Right atrium auricular region (tissue), 2 donors: ENCODE results near the gene DNAJB6. TPM values are rescaled to one million over a fixed set of nuclear protein-coding genes. Genes with fewer than 3 reads are reported as not detected.

Experiments used
- DNase-seq: peaks from one replicate; pipeline ENCODE4 v3.0.0-alpha.2; 2019; ENCODE audit warnings: low spot score
- H3K27ac ChIP-seq, 2 donors: fragments of 200-600 bp; sonication (generic); 1 replicate in 1 of 2; 2 replicates in 1 of 2; pipeline ENCODE4 v1.5.1; 2016 to 2019
- H3K27me3 ChIP-seq, 2 donors: fragments of 200-600 bp; sonication (generic); one replicate each; pipeline versions ENCODE4 v1.5.1 to v1.6.0; 2017 to 2019
- H3K36me3 ChIP-seq: fragments of 200-600 bp; sonication (generic); one replicate; pipeline ENCODE4 v1.5.1; 2016
- H3K4me1 ChIP-seq, 2 donors: fragments of 200-600 bp; sonication (generic); one replicate each; pipeline versions ENCODE4 v1.5.1 to v1.6.0; 2017 to 2019
- H3K4me3 ChIP-seq, 2 donors: fragments of 200-600 bp; sonication (generic); 1 replicate in 1 of 2; 2 replicates in 1 of 2; pipeline ENCODE4 v1.5.1; 2017 to 2019; ENCODE audit warnings: mild to moderate bottlenecking in 1 of 2, moderate library complexity in 1 of 2
- H3K9me3 ChIP-seq, 2 donors: fragments of 200-600 bp; sonication (generic); one replicate each; pipeline ENCODE4 v1.5.1; 2019
- CTCF ChIP-seq, 2 donors: fragments of 200-600 bp; sonication (generic); IDR thresholded peaks; one replicate each; pipeline ENCODE4 v1.5.1; 2019; ENCODE audit warnings: antibody characterized with exemption in 2 of 2
- total RNA-seq, 2 donors: library from RNA; depleted of rRNA; stranded (reverse); fragments of >200 nt; gene quantifications; one replicate each; pipeline ENCODE4 v1.1.0, GENCODE V29; 2016

The DNAJB6 gene
- total RNA-seq, 2 donors from 2014 or later: 134 to 137 TPM

GRCh38 chr7:157368955-157369354 lies 32.2 kb downstream of the DNAJB6 start:
- H3K4me1 ChIP-seq: peaks cover 0 to 10% of the 10 kb centered on the region in 2 donors
- H3K4me3 ChIP-seq: no peak overlapping the region
- peaks cover 95% of the 10 kb centered on the region for H3K36me3 ChIP-seq
- no peak for TF ChIP-seq CTCF (IDR thresholded peaks at IDR 0.05)
- no peaks in the 10 kb centered on the region for H3K27me3 ChIP-seq
- H3K27ac ChIP-seq: no peak overlapping the region
- DNase-seq: no peak
- H3K9me3 ChIP-seq: no peaks in the 10 kb centered on the region

GRCh38 chr7:157370742-157371141 lies 33.9 kb downstream of the DNAJB6 start:
- TF ChIP-seq CTCF (IDR thresholded peaks at IDR 0.05): no peak
- DNase-seq: no peak
- H3K36me3 ChIP-seq: peaks cover 81% of the 10 kb centered on the region

GRCh38 chr7:157371296-157371695 lies 34.5 kb downstream of the DNAJB6 start:
- Histone ChIP-seq H3K4me3 (no peak overlapping the region), H3K4me1 (peaks cover 0 to 31% of the 10 kb centered on the region in 2 donors), H3K36me3 (peaks cover 76% of the 10 kb centered on the region), H3K9me3 (no peaks in the 10 kb centered on the region), H3K27me3 (no peaks in the 10 kb centered on the region), H3K27ac (no peak overlapping the region)
- TF ChIP-seq CTCF (IDR thresholded peaks at IDR 0.05): no peak
- no peak for DNase-seq

More at GRCh38 chr7:157370742-157371141, 33.9 kb downstream of the DNAJB6 start:
- Histone ChIP-seq H3K9me3 (no peaks in the 10 kb centered on the region), H3K4me1 (peaks cover 0 to 26% of the 10 kb centered on the region in 2 donors), H3K27ac (no peak overlapping the region), H3K27me3 (no peaks in the 10 kb centered on the region), H3K4me3 (no peak overlapping the region)

GRCh38 chr7:157372300-157373232 lies 35.8 kb downstream of the DNAJB6 start:
- H3K9me3 ChIP-seq: no peaks in the 10 kb centered on the region
- H3K27ac ChIP-seq: no peak overlapping the region
- no peak for DNase-seq
- no peaks in the 10 kb centered on the region for H3K27me3 ChIP-seq
- TF ChIP-seq CTCF (IDR thresholded peaks at IDR 0.05): no peak
- peaks cover 0 to 42% of the 10 kb centered on the region in 2 donors for H3K4me1 ChIP-seq
- no peak overlapping the region for H3K4me3 ChIP-seq
- H3K36me3 ChIP-seq: peaks cover 68% of the 10 kb centered on the region

GRCh38 chr7:157373493-157373892 lies 36.7 kb downstream of the DNAJB6 start:
- Histone ChIP-seq H3K27me3 (no peaks in the 10 kb centered on the region), H3K27ac (no peak overlapping the region), H3K9me3 (no peaks in the 10 kb centered on the region), H3K4me3 (no peak overlapping the region), H3K4me1 (peaks cover 0 to 50% of the 10 kb centered on the region in 2 donors), H3K36me3 (peaks cover 59% of the 10 kb centered on the region)
- DNase-seq: no peak
- TF ChIP-seq CTCF (IDR thresholded peaks at IDR 0.05): no peak
